ENCODE data around the gene GRIN2A.

GRIN2A gene

DNA sequence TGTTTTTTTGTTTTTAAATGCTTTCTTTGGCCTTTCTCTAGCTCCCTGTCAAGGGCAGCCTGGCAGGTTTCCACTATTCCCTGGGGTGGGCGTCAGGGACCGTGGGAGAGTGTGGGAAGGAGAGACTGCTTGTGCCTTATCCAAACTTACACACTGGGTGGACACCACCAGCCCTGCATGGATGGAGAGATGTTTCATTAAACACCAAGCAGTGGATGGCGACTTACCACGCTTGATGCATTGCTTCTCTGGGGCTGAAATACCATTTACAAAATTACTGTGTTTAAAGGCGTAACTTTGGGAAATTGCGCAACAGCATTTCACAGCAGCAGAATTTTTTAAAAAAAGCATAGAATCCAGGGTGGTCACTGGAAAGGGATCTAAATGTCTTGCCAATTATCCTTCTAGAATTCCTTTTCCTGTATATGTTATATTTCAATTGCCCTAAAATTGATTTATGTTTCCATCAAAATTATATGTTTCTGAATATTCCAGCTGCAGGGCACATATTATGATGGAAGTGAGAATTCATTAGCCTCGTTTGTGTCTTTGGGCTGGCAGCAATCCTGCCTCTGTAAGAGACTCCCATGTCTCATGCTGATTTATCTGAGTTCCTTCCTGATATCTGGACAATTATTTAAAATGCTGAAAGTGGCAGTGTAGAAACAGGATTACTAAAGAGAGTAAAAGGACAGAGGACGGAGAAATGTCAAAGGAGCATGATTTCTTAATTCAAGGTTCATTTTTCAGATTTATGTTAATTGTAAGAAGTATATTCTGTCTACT lies 247.3 kb downstream of the GRIN2A start:
- no peak overlapping the region for H3K27ac ChIP-seq
- no peak for DNase-seq (ENCODE audit: low read depth, low spot score)

DNA sequence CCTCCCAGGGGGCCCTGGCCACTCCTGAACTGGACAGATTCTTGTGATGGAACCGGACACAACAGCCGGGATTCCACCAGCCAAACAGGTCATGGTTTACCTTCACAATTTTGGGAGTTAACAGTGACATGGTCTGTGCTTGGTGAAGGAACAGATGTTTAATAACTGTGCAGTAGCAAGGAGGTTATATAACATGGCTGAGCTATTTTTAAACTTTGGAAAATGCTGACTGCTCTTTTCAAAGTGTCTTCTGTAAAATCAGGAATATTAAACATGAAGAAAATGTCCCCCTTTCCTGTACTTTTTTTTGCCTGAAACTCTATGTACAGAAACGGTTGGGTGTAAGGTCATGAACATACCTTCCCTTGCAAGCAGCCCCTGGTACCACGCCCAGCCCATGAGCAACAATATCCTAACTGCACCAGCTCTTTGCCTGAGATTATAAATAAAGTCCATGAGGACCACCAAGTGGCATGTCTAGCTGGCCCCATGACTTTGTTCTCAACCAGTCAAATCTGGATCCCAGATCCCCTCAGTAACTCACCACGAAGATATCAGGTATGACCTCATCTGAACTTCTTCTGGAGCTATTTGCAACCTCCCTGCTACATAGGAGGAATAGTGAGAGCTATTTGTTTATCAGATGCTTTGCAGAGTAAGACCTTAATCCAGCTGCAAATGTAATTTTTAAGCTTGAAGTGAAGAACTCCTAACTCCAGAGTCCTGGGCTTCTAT lies 249.1 kb downstream of the GRIN2A start:
- DNase-seq (ENCODE audit: low read depth, low spot score), result no peak
- no peak overlapping the region for H3K27ac ChIP-seq

DNA sequence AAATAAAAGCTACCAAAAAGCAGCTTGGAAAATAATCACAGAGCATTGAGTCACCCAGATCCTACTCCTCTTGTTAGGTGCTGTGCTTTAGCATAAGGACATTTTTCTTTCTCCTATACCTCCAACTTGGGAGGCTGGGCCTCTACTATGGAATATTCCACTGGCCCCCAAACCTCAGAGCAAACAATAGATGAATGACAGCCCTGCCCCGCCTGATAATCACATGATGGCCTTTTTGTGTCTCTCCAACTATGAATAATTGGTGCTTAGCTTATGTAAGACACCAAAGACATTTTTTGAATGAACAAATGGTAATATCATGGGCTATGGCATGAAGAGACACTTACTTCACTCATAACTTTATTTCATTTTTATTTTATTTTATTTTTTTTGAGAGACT lies 250.2 kb downstream of the GRIN2A start:
- no peak overlapping the region for H3K27ac ChIP-seq
- no peak for DNase-seq (ENCODE audit: low read depth, low spot score)

DNA sequence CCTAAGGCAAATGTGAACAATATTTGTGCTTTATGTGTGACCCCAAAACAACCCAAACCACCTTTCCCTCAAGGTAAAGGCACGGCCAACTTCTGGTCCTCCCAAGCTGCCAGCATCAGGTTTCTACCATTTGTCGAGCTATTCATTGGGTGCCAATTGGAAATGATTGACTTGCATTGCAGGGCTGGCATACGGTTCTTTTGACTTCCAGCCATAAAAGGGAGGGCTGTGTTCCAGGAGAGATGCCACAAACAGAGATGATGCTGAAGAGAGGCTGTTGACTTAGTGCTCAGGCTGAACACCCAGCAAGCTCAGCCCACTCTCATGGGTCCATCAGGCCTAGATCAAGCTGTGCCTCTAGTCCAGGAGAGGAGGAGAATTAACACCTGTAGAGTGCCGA lies 252.4 kb downstream of the GRIN2A start:
- H3K27ac ChIP-seq, result no peak overlapping the region
- DNase-seq (ENCODE audit: low read depth, low spot score), result no peak

DNA sequence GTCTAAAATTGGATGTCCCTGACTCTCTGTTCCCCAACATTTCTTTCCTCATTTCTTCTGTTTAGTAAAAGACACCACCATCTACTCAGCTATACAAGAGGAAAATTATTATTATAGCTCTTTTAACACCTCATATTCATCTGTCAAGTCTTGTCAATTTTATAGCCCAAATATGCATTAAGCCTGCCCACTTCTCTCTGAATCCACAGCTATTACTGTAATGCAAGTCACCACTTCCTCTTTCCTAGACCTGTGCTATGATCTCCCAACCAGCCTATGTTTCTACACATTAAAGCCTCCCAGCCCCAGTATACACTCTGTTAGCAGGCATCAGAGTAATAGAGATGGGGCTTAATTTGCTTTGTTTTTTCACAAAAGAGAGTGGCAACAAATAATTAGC lies 252.9 kb downstream of the GRIN2A start:
- H3K27ac ChIP-seq, result no peak overlapping the region
- DNase-seq (ENCODE audit: low read depth, low spot score), result no peak

DNA sequence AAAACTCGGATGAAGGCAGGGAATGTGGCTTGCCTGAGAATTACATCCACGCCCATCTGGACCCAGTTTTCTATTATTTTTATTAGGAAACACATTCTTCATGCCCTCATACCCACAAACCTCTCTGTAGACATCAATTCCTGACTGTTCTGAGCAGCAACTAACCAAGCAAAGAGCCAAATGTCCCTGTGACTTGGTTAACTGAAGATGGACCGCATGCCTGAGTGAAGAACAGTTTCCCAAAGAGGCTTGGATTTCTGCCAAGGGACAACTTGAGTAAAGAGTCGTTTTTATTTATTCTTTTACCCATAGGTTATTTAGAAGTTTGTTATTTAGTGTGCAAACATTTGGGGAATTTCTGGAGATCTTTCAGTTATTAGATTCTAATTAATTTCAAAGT lies 259.8 kb downstream of the GRIN2A start:
- no peak overlapping the region for H3K27ac ChIP-seq
- no peak for DNase-seq (ENCODE audit: low read depth, low spot score)

DNA sequence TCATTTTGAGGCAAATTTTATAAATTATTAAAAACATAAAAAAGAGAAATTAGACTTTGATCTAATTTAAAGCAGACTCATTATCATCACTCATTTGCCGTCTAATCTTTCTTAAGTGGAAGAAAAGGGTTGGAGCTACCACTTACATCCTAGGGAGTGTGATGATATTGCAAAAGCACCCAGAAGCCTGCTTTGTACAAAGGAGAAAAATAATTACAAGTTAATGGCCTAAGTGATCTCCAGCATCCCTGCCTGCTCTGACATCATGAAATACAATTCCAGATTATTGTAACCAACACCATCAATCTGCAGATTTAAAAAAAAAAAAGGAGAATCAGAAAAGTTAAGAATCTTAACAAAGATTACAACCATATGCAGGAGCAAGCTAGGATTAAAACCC lies 260.2 kb downstream of the GRIN2A start:
- H3K27ac ChIP-seq, result no peak overlapping the region
- no peak for DNase-seq (ENCODE audit: low read depth, low spot score)

DNA sequence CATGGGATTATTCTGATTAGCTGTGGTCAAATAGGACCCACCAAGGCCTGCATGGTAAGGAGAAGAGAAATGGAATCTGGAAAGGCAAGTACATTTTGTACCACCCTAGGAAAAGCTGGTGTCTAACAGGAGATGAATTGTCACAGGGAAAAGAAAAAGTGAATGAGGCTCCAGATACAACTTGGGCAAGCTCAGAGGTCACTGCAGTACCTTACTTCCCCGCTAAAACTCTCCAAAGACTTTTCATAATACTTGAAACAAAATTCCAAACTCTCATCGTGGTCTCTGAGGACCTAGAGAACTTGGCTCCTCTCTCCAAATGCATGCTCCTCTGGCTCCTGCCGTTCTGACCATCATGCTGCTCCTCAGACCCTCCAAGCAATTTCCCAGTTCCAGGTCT lies 262.8 kb downstream of the GRIN2A start:
- H3K27ac ChIP-seq, result no peak overlapping the region
- DNase-seq (ENCODE audit: low read depth, low spot score), result no peak

DNA sequence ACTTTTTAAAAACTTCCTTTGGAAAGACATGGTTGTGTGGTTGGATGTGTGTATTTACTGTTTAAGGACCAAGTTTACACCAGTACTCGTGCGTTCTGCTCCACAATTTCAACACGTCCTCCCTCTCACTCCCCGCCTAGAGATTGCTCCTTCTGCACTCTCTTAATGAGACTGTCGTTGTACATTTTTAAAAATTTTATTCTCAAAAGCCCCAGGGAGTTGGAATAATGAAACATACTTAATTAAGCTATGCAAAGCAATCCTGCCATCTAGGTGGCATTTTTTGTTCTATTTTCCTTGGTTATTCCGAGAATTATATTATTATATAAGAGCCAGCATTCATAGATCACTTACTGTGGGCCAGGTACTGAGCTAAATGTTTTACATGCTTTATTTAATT lies 264.5 kb downstream of the GRIN2A start:
- no peak for DNase-seq (ENCODE audit: low read depth, low spot score)
- no peak overlapping the region for H3K27ac ChIP-seq

DNA sequence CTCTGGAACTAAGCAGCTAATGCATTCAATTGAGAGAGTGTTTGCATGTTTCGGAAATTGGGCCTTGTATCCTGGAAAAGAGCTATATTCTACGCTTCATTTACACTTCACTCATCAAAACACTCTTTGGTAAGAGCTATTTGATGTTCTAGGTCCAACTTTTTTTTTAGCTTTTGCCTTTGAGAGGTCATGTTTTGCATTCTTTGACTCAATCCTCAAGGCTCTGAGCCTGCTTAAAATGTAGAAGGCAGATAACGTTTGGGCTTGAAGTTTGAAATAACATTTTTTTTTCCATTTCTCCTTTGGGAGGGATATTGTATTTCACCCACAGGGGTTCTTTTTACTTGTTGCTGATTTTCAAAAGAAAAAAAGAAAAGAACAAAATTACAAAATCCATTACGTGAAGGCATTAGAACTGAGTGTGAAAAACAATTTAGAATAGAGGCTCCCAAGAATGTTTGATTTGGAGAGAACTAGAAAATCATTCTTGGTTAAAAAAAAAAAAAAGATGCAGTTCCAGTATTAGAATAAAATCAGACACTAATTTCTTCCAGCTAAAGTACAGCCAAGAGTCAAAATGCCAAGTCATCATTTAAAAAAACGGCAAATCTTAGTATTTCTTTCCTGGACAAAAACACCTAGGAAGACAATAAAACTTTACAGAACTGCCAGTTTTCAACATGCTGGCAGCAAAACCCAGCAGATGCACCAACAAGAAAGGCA lies 268.5 kb downstream of the GRIN2A start:
- DNase-seq (ENCODE audit: low read depth, low spot score), result no peak
- H3K27ac ChIP-seq, result no peak overlapping the region

DNA sequence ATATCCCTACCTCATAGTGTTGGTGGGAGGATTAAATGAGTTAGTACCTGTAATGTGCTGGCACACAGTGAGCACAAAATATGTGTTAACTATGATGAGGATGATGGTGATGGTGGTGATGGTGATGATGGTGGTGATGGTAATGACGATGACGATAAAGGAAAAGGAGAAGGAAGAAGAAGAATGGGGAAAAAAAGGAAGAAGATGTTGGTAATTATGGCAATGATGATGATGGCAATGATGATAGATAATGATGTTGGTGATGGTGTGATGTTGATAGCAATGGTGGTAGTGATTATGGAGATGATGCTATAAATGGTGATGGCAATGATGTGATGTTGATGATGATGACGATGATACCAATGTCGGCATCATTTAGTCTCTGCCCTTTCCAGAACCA lies 270.2 kb downstream of the GRIN2A start:
- DNase-seq (ENCODE audit: low read depth, low spot score), result no peak

DNA sequence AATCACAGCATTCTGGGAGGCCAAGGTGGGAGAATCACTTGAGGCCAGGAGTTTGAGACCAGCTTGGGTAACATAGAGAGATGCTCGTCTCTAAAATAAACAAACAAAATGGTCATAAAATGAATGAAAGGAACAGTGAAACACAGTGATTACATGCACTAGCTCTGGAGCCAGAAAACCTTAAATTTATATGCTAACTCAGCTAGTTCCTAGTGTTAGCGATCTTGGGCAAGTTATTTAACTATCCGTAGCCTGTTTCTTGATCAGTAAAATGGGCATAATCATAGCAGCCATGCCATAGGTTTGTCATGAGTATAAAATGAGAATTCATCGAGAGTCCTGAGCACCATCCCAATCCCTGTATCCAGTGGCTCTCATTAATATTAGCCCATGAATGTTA lies 271.0 kb downstream of the GRIN2A start:
- no peak for DNase-seq (ENCODE audit: low read depth, low spot score)
- H3K27ac ChIP-seq, result no peak overlapping the region

More for the DNA sequence above, 270.2 kb downstream of the GRIN2A start:
- no peak overlapping the region for H3K27ac ChIP-seq

DNA sequence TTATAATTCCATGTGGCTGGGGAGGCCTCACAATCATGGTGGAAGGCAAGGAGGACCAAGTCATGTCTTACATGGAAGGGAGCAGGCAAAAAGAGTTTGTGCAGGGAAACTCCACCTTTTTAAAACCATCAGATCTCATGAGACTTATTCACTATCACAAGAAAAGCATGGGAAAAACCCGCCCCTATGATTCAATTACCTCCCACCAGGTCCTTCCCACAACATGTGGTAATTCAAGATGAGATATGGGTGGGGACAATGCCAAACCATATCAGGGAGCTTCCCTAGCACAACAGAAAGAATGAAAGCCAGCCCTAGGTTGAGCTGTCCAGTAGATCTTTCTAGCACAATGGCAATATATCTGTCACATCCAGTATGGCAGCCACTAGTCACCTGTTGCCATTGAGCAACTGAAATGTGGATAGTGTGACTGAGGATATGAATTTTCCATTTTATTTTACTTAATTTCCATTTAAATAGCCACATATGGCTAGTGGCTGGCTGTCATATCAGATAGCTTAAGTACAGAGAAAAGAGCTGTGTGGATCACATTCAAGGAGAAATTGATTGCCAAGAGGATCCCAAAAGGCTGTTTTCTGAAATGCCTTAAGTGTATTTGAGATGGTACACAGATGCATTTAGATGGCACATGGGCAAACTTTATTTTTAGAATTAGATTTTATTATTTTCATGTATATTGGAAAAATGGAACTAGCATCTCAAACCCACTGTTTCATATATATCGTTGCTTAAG lies 273.0 kb downstream of the GRIN2A start:
- no peak overlapping the region for H3K27ac ChIP-seq
- no peak for DNase-seq (ENCODE audit: low read depth, low spot score)

DNA sequence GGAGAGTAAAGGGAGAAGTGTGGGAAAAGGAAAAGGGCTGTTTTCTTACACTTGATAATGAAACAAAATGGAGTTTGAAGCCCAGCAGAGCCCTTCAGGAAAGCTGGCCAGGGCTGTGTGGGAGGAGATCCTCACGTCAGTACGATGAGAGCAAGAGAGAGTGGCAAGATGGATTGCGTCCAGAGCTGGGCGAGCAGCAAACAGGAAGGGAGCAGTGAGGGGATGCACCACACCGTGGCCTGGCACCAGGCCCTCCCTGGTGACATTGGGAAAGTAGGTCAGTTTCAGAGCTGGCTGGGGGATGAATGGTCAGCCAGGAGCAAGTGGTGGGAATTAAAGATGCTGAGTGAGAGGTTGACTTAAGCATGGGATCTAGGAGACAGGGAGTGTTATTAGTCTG lies 273.6 kb downstream of the GRIN2A start:
- DNase-seq (ENCODE audit: low read depth, low spot score), result no peak
- no peak overlapping the region for H3K27ac ChIP-seq

DNA sequence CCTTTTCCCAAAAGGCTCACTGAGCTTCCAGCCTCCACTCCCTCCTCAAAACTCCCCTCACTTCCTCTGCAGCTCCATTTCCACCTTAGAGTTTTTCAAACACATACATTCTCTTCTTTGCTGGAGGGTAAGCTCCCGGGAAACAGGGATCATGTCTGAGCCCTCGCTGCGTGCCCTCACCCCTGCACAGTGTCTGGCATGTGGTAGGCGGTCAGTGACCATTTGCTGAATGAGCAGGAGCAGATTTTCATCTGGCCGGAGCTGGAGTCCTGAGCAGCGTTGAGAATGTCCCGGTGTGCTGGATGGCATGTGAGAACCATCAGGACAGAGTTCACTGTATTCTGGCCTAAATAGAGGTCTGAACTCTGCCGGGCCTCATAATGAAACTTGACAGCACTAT lies 274.5 kb downstream of the GRIN2A start:
- DNase-seq (ENCODE audit: low read depth, low spot score), result no peak
- H3K27ac ChIP-seq, result no peak overlapping the region

DNA sequence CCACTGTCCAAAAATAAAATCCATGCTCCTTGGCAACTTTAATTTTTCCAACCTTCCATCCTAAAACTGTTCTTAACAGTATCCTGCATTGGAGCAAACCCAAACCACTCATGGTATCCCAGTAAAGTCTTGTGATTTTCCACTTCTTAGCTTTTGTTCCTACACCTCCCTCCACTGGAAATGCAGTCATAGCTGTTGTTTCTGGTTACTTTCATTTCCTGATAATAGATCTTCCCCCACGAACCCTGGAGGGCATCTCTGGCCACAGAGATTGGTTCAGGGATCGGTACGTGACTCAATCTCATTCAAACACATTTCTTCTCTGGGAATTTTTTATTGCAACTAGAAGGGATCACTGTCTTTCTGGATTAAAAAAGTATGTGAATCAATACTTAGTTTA lies 276.0 kb downstream of the GRIN2A start:
- DNase-seq (ENCODE audit: low read depth, low spot score), result no peak

DNA sequence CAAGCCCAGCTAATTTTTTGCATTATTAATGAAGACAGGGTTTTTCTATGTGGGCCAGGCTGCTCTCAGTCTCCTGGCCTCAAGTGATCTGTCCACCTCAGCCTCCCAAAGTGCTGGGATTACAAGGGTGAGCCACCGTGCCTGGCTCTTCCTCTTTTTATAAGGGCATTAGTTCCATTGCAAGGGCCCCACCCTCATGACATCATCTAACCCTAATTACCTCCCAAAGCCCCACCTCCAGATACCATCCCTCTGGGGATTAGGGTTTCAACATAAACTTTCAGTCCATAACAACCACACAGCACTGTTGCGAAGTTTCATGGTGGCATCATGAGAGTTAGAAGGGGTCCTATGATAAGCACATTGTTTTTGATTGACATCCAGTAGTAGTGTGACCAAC lies 277.7 kb downstream of the GRIN2A start:
- DNase-seq (ENCODE audit: low read depth, low spot score), result no peak

More for the DNA sequence above, 276.0 kb downstream of the GRIN2A start:
- no peak overlapping the region for H3K27ac ChIP-seq

DNA sequence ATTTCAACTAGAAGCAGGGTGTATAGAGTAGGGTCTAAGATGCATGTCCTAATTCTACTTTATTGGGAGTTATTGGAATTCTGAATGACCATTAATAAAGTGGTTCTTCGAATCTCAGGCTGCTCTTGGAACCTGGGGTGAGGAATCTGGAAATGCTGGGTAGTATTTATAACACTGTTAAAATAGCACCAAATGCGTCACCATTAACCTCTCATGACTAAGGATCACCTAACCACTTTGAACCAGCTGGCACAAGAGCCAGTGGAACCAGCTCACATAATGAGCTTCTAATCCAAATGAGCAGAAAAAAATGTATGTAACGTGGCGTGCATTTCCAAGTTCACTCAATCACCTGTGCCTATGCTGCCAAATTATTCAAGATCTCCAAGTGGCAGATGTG lies 281.7 kb downstream of the GRIN2A start:
- DNase-seq (ENCODE audit: low read depth, low spot score), result no peak
- H3K27ac ChIP-seq, result no peak overlapping the region

More for the DNA sequence above, 277.7 kb downstream of the GRIN2A start:
- no peak overlapping the region for H3K27ac ChIP-seq

DNA sequence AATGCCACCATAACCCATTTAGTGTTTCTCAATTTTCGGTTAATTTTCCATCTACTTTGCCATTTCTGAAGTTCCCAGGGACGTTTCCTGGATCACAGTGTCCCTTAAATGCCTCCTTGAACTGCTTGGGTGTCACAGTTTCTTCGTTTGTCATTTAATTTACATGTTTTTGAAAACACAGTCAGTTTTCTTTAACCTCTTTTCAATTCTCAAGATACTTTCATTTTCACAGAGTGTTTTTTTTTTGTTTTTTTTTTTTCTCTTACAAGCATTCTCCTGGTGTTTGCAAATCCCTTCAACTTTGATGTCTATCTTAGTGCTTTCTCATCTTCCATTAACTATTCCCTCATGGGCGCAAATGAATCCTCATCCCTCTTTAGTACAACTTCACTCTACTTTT lies 283.7 kb downstream of the GRIN2A start:
- H3K27ac ChIP-seq, result no peak overlapping the region
- DNase-seq (ENCODE audit: low read depth, low spot score), result no peak

DNA sequence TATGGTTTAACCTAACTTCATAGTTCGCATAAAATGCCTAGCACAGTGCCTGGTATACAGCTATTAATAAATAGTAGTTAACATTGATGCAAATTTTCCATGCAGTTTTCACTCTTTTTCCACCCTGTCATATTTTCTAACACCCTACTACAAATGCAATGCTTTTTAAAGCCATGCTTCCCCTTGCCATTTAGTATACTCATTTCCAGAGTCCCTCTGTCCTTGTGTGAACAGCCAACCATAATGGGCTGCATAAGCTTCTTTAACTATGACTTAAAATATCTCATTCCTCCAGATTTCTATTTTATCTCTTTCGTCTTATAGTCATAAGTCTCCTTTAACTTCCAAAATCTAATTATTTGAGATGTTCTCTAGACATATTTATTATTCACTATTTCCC lies 284.1 kb downstream of the GRIN2A start:
- no peak for DNase-seq (ENCODE audit: low read depth, low spot score)
- H3K27ac ChIP-seq, result no peak overlapping the region

Data from epithelial cell of prostate (primary cell).